ENCODE measurements around the gene ALLC. TPM values are rescaled to one million over a fixed set of nuclear protein-coding genes. Genes with fewer than 3 reads are reported as not detected.

Gene ALLC
- total RNA-seq, 1 donor from 2014 or later, result not detected

GRCh38 chr2:3701071-3701470, 43.1 kb downstream of the ALLC start:
- no peak overlapping the region for H3K4me3 Mint-ChIP-seq
- peaks cover 7% of the 10 kb centered on the region for H3K4me1 Mint-ChIP-seq
- DNase-seq (ENCODE audit: low spot score in 2 of 2, unreplicated experiment in 2 of 2), result no peak
- peaks cover 2% of the 10 kb centered on the region for H3K36me3 Mint-ChIP-seq
- TF ChIP-seq CTCF (IDR thresholded peaks at IDR 0.05; ENCODE audit: unreplicated experiment), result no peak
- H3K9me3 Mint-ChIP-seq, result peaks cover 10% of the 10 kb centered on the region
- no peak overlapping the region for H3K27ac Mint-ChIP-seq
- H3K27me3 Mint-ChIP-seq (ENCODE audit: low read depth), result peaks cover 82% of the 10 kb centered on the region

GRCh38 chr2:3703236-3703756, 45.3 kb downstream of the ALLC start, which contains the start of gene DCDC2C:
Gene DCDC2C, plus strand, starts transcription at chr2:3703575. Its CDS starts 177 bp downstream, at chr2:3703752.
- Mint-ChIP-seq H3K27me3 (ENCODE audit: low read depth) (peaks cover 87% of the 10 kb centered on the region), H3K27ac (no peak within 1 kb of the TSS), H3K4me3 (peak within 1 kb of the TSS; percentile 33), H3K4me1 (peaks cover 7% of the 10 kb centered on the region), H3K9me3 (peaks cover 10% of the 10 kb centered on the region), H3K36me3 (peaks cover 2% of the 10 kb centered on the region)
- no peak for DNase-seq (ENCODE audit: low spot score in 2 of 2, unreplicated experiment in 2 of 2)
- TF ChIP-seq CTCF (IDR thresholded peaks at IDR 0.05; ENCODE audit: unreplicated experiment), result no peak

- peaks cover 90% of the 10 kb centered on the region for H3K27me3 Mint-ChIP-seq (ENCODE audit: low read depth)
- no peak for TF ChIP-seq CTCF (IDR thresholded peaks at IDR 0.05; ENCODE audit: unreplicated experiment)
- no peak for DNase-seq (ENCODE audit: low spot score in 2 of 2, unreplicated experiment in 2 of 2)
- H3K4me1 Mint-ChIP-seq, result peaks cover 7% of the 10 kb centered on the region
- no peak overlapping the region for H3K4me3 Mint-ChIP-seq
- peaks cover 10% of the 10 kb centered on the region for H3K9me3 Mint-ChIP-seq
- no peak overlapping the region for H3K27ac Mint-ChIP-seq
- peaks cover 2% of the 10 kb centered on the region for H3K36me3 Mint-ChIP-seq
Observed at GRCh38 chr2:3703757-3704355, 45.9 kb downstream of the ALLC start.

- peaks cover 2% of the 10 kb centered on the region for H3K36me3 Mint-ChIP-seq
- peak overlapping the region; percentile 3 for H3K4me3 Mint-ChIP-seq
- no peak for TF ChIP-seq CTCF (IDR thresholded peaks at IDR 0.05; ENCODE audit: unreplicated experiment)
- H3K27ac Mint-ChIP-seq, result no peak overlapping the region
- DNase-seq (ENCODE audit: low spot score in 2 of 2, unreplicated experiment in 2 of 2), result no peak
- H3K27me3 Mint-ChIP-seq (ENCODE audit: low read depth), result peaks cover 90% of the 10 kb centered on the region
- peaks cover 7% of the 10 kb centered on the region for H3K4me1 Mint-ChIP-seq
- H3K9me3 Mint-ChIP-seq, result peaks cover 10% of the 10 kb centered on the region
Observed at GRCh38 chr2:3704692-3705091, 46.7 kb downstream of the ALLC start.

DNA sequence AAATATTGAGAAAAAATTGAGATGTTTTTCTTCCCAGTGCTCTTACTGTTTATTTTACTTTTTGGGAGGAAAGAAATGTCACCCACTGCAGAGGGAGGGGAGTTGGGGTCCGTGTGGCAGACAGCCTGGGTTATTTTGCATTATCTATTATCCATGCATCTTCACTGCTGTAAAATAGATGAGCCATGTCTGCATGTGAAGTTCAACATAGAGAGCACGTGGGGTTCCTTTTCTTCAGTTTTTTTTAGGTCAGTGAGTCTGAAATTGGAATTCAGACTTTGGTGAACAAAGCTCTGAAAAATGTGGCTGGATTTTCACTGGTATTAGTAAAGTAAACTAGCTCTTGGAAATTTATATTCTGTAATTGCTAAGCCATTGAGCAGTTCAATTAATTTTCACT, 47.8 kb downstream of the ALLC start:
- Mint-ChIP-seq H3K27ac (no peak overlapping the region), H3K9me3 (peaks cover 10% of the 10 kb centered on the region), H3K36me3 (peaks cover 2% of the 10 kb centered on the region), H3K27me3 (ENCODE audit: low read depth) (peaks cover 86% of the 10 kb centered on the region), H3K4me1 (peaks cover 7% of the 10 kb centered on the region), H3K4me3 (no peak overlapping the region)
- TF ChIP-seq CTCF (IDR thresholded peaks at IDR 0.05; ENCODE audit: unreplicated experiment), result no peak
- no peak for DNase-seq (ENCODE audit: low spot score in 2 of 2, unreplicated experiment in 2 of 2)
